Activated B cell treated with CpG ODN at 0.5 μM for 24 hours (primary cell): Measurements from ENCODE around the gene SMIM26. TPM values are rescaled to one million over a fixed set of nuclear protein-coding genes. Genes with fewer than 3 reads are reported as not detected.

Experiments used
- ATAC-seq: fragments of 200-7000 bp; cut with Tn5 transposase; one replicate; pipeline ENCODE4 v1.10.0; 2021; ENCODE audit warnings: low read depth, mild to moderate bottlenecking, moderate library complexity
- CTCF ChIA-PET: fragments of 350-600 bp; sonication (Branson Sonifier 250); formaldehyde crosslinking; loops from one replicate; lab custom pipeline; 2021; ENCODE audit warnings: antibody characterized with exemption; lab: Charles Lee
- POLR2A ChIA-PET: fragments of 350-600 bp; sonication (Branson Sonifier 250); formaldehyde crosslinking; loops from one replicate; lab custom pipeline; 2021; ENCODE audit warnings: antibody characterized with exemption; lab: Charles Lee
- DNase-seq: peaks from one replicate; pipeline ENCODE4 v3.0.0; 2022
- H3K27ac Mint-ChIP-seq: one replicate; pipeline ENCODE4 v1.8.0; 2020; ENCODE audit warnings: mixed read lengths
- H3K27me3 Mint-ChIP-seq: one replicate; pipeline ENCODE4 v1.8.0; 2021; ENCODE audit warnings: mixed read lengths
- H3K36me3 Mint-ChIP-seq: one replicate; pipeline ENCODE4 v1.8.0; 2021; ENCODE audit warnings: low read depth, mixed read lengths
- H3K4me1 Mint-ChIP-seq: one replicate; pipeline ENCODE4 v1.8.0; 2021; ENCODE audit warnings: mixed read lengths
- H3K4me3 Mint-ChIP-seq: one replicate; pipeline ENCODE4 v1.8.0; 2020; ENCODE audit warnings: mild to moderate bottlenecking, mixed read lengths
- H3K9me3 Mint-ChIP-seq: one replicate; pipeline ENCODE4 v1.8.0; 2020; ENCODE audit warnings: mixed read lengths
- intact Hi-C: fragments of 100-400 bp; cut with micrococcal nuclease; formaldehyde crosslinking; loops from one replicate; pipeline ENCODE4 v1.15.1; 2024
- total RNA-seq: library from RNA; stranded (reverse); gene quantifications from 2 replicates; pipeline ENCODE4 v1.2.3, GENCODE V29; 2022
- TF ChIP-seq, protein P1 (sequence below): fragments of 200-600 bp; IDR thresholded peaks from one replicate; pipeline ENCODE4 v1.8.0; 2022; ENCODE audit warnings: antibody characterized with exemption, mild to moderate bottlenecking

Gene SMIM26
- total RNA-seq, 1 donor from 2014 or later: 48.9 TPM

DNA sequence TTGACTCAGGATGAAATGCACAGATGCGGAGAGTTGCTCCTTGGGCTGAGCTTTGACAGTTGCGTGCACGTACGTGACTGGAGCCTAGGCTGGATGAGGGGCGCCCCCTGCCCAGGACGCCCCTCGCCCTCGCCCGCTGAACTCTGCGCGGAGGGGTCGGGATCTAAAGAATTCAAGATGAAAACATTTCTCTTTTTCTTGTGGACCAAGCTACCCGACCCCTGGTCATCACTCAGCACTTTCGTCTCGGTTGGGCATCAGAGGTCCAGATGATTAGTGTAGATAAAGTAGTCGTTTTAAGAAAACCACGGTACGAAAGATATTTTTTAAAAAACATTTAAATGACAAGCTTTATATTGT lies 21.3 kb downstream of the SMIM26 start:
- POLR2A ChIA-PET: interaction anchor here (0.5 to 3.0 kb wide), 4 partner anchors 21 to 170 kb away, joined by 3 to 15 read pairs (median 6); partner anchors contain the start of genes DZANK1, POLR3F, SEC23B and SMIM26
- CTCF ChIA-PET: no interaction called here
- DNase-seq: peak; percentile 18
- ATAC-seq: no peak
- Mint-ChIP-seq H3K4me3 (peak overlapping the region; percentile 90), H3K27ac (peak overlapping the region; percentile 90), H3K36me3 (peaks cover 6% of the 10 kb centered on the region), H3K9me3 (no peaks in the 10 kb centered on the region), H3K4me1 (peaks cover 24% of the 10 kb centered on the region), H3K27me3 (peaks cover 7% of the 10 kb centered on the region)
- TF ChIP-seq, protein P1, sequence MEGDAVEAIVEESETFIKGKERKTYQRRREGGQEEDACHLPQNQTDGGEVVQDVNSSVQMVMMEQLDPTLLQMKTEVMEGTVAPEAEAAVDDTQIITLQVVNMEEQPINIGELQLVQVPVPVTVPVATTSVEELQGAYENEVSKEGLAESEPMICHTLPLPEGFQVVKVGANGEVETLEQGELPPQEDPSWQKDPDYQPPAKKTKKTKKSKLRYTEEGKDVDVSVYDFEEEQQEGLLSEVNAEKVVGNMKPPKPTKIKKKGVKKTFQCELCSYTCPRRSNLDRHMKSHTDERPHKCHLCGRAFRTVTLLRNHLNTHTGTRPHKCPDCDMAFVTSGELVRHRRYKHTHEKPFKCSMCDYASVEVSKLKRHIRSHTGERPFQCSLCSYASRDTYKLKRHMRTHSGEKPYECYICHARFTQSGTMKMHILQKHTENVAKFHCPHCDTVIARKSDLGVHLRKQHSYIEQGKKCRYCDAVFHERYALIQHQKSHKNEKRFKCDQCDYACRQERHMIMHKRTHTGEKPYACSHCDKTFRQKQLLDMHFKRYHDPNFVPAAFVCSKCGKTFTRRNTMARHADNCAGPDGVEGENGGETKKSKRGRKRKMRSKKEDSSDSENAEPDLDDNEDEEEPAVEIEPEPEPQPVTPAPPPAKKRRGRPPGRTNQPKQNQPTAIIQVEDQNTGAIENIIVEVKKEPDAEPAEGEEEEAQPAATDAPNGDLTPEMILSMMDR: no peak
- intact Hi-C loops: loop anchor here (5.0 to 10.0 kb wide), 4 partner anchors 139 to 1426 kb away; partner anchors contain the start of genes KAT14, NAA20, PET117 and RRBP1

DNA sequence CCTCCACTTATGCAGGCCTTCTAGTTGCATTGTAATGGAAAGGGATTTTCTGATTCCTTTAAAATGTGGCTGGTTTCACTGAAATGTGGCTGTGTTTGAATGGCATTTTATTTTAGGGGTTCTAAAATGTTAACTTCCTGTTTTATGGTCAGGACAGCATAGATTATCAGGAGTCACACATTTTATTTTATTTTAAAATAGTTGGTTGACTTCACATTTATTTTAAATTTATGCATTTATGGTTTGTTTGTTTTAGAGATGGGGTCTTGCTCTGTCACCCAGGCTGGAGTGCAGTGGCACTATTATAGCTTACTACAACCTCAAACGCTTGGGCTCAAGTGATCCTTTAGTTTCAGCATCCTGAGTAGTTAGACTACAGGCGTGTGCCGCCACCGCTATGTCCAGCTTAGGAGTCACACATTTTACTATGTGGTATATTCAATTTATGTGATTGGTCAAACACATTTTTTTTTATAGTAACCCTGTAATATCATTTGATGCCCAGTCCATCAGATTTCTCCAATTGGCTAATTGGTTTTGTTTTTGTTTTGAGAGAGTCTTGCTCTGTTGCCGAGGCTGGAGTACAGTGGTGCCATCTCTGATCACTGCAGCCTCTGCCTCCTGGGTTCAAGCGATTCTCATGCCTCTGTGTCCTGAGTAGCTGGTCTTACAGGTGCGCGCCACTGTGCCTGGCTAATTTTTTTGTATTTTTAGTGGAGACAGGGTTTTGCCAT lies 22.9 kb downstream of the SMIM26 start:
- H3K36me3 Mint-ChIP-seq: peaks cover 14% of the 10 kb centered on the region
- TF ChIP-seq, protein P1: no peak
- intact Hi-C loops: loop anchor here (5.0 to 10.0 kb wide), 4 partner anchors 137 to 1425 kb away; partner anchors contain the start of genes KAT14, NAA20, PET117 and RRBP1
- POLR2A ChIA-PET: interaction anchor here (1.0 to 3.0 kb wide), 3 partner anchors 23 to 203 kb away, joined by 3 to 15 read pairs (median 4); partner anchors contain the start of gene SEC23B
- H3K9me3 Mint-ChIP-seq: no peaks in the 10 kb centered on the region
- H3K27ac Mint-ChIP-seq: peak overlapping the region; percentile 53
- no peaks in the 10 kb centered on the region for H3K27me3 Mint-ChIP-seq
- no peak for DNase-seq
- no peak for ATAC-seq
- CTCF ChIA-PET: no interaction called here
- H3K4me1 Mint-ChIP-seq: peaks cover 24% of the 10 kb centered on the region
- H3K4me3 Mint-ChIP-seq: peak overlapping the region; percentile 17

DNA sequence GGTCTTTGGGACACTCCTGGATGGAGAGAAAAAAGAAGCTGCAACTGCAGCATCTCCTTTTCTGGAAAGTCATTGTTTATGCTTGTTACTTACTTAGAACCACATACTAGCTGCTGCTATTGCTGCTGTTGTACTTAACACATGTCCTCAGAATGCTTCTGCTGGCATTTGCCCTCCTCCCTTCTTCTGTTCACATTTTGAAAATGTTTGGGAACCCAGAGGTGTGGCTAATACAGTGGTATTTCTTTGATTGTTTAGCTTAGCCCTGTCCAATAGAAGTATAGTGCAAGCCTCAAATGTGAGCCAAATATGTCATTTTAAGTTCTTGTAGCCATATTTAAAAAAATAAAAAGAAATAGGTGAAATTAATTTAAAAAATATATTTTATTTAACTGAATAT lies 29.0 kb downstream of the SMIM26 start:
- intact Hi-C loops: no loop called here
- ChIA-PET CTCF (no interaction called here), POLR2A (no interaction called here)
- peaks cover 43% of the 10 kb centered on the region for H3K36me3 Mint-ChIP-seq
- H3K27me3 Mint-ChIP-seq: no peaks in the 10 kb centered on the region
- ATAC-seq (no peak), DNase-seq (no peak)
- TF ChIP-seq, protein P1: no peak
- H3K9me3 Mint-ChIP-seq: no peaks in the 10 kb centered on the region
- no peak overlapping the region for H3K27ac Mint-ChIP-seq
- H3K4me3 Mint-ChIP-seq: no peak overlapping the region
- no peaks in the 10 kb centered on the region for H3K4me1 Mint-ChIP-seq

DNA sequence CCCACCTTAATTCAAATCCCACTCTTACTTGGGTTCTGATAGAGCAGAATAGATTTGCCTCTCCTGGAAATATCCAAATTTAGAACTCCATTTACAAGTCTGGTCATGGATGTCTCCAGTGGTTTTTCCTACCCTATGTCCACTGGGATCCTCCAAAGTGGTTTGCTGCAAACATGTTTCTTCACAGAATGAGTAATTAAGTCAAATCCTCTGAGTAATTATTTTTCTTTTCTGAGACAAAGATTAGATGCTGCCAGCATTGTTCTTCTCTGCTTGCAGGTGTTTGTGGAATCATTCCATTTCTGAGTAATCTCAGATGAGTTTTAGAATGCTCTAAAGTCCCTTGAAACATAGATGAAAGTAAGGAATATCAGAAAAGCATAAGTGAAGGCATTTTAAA lies 42.5 kb downstream of the SMIM26 start:
- POLR2A ChIA-PET: no interaction called here
- H3K9me3 Mint-ChIP-seq: no peaks in the 10 kb centered on the region
- H3K4me3 Mint-ChIP-seq: no peak overlapping the region
- H3K27ac Mint-ChIP-seq: no peak overlapping the region
- no peaks in the 10 kb centered on the region for H3K27me3 Mint-ChIP-seq
- intact Hi-C loops: no loop called here
- CTCF ChIA-PET: no interaction called here
- ATAC-seq (no peak), DNase-seq (no peak)
- TF ChIP-seq, protein P1: no peak
- peaks cover 26% of the 10 kb centered on the region for H3K36me3 Mint-ChIP-seq
- H3K4me1 Mint-ChIP-seq: no peaks in the 10 kb centered on the region

DNA sequence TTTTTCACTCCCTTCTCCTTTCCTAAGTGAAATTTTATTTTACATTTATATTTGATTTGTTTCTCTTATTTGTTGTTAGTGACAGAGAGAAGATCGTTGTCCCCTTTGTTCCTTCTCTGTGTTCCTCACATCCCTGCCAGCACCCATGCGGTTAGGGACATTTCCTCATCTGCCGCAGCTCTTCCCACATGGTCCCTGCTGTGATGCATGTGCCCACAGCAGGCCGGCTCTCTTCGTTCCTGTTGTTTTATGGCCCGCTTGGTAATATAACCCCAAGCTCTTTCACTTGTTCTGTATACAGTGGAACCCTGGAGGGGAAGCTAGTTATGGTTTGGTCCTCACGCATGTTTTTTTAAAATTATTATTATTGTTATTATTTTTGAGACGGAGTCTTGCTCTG lies 44.3 kb downstream of the SMIM26 start:
- H3K36me3 Mint-ChIP-seq: peaks cover 27% of the 10 kb centered on the region
- H3K4me3 Mint-ChIP-seq: no peak overlapping the region
- no peak for DNase-seq
- no peaks in the 10 kb centered on the region for H3K4me1 Mint-ChIP-seq
- H3K27me3 Mint-ChIP-seq: no peaks in the 10 kb centered on the region
- no peaks in the 10 kb centered on the region for H3K9me3 Mint-ChIP-seq
- no peak for ATAC-seq
- TF ChIP-seq, protein P1: no peak
- intact Hi-C loops: no loop called here
- no peak overlapping the region for H3K27ac Mint-ChIP-seq
- CTCF ChIA-PET: no interaction called here
- POLR2A ChIA-PET: no interaction called here
